ENCODE measurements around the gene MICALL2.
A peak's percentile ranks its signal among the peaks of the same experiment; 100 is the strongest.

DNA sequence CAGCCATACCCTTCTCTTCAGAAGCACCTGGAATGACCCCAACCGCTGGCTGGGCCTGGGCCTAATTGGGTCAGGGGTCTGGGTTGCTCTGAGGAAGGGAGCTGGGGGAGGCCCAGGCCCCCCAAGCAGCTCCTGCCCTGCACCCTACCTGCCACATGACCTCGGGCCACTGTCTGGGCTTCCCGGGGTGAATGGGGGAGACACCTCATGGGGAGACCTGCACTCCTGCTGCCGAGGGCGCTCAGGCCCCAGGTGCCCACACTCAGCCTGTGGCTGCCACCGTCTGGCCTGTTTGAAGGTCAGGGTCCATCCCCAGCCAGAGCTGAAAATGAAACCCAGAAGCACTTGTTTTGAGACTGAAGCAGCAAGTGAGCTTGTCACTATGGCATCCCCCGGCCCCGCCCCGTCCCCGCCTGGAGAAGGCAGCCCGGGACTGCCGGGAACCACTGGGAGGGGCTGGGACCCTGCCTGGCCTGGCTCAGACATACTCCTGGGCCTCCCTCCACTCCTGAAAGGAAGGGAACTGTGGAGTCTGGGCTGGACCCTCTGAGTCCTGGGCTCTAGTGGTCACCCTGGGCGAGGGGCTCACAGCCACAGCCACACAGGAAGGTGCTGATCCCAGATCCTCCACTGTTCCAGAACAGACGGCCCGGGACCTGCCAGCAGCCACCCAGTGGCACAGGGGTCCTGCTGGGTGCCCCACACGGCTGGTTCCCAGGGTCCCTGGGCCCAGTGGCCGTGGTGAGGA, 7.4 kb upstream of the MICALL2 start:
- TF ChIP-seq, protein P1, sequence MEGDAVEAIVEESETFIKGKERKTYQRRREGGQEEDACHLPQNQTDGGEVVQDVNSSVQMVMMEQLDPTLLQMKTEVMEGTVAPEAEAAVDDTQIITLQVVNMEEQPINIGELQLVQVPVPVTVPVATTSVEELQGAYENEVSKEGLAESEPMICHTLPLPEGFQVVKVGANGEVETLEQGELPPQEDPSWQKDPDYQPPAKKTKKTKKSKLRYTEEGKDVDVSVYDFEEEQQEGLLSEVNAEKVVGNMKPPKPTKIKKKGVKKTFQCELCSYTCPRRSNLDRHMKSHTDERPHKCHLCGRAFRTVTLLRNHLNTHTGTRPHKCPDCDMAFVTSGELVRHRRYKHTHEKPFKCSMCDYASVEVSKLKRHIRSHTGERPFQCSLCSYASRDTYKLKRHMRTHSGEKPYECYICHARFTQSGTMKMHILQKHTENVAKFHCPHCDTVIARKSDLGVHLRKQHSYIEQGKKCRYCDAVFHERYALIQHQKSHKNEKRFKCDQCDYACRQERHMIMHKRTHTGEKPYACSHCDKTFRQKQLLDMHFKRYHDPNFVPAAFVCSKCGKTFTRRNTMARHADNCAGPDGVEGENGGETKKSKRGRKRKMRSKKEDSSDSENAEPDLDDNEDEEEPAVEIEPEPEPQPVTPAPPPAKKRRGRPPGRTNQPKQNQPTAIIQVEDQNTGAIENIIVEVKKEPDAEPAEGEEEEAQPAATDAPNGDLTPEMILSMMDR (IDR thresholded peaks at IDR 0.05): peak in 1 of 5 experiments; percentile 14
- TF ChIP-seq POLR2A (IDR thresholded peaks at IDR 0.05) (peak; percentile 36), POLR2AphosphoS5 (IDR thresholded peaks at IDR 0.05) (peak; percentile 9 to 51 (median 46))
